NCI-H2081 (cell line): ENCODE measurements around the gene AFDN.
"Not testable (repeated sequence)": the region's sequence is repeated elsewhere in the genome, so short reads cannot be mapped to it uniquely, and the experiment has no call there.

Experiments
- DNase-seq, 2 experiments: peaks; one replicate each; lab custom pipeline; 2025; lab: John Stamatoyannopoulos, UW

AFDN gene

GRCh38 chr6:168000198-168001028 lies 173.7 kb downstream of the AFDN start:
- no peak for DNase-seq

- DNase-seq, result no peak
Measured at GRCh38 chr6:168001029-168001332, 174.3 kb downstream of the AFDN start.

DNA sequence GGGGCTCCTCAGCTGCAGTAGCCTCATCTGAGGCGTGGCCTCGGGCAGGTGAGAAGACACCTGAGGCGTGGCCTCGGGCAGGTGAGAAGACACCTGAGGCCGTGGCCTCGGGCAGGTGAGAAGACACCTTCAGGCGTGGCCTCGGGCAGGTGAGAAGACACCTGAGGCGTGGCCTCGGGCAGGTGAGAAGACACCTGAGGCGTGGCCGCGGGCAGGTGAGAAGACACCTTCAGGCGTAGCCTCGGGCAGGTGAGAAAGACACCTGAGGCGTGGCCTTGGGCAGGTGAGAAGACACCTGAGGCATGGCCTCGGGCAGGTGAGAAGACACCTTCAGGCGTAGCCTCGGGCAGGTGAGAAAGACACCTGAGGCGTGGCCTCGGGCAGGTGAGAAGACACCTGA lies 174.8 kb downstream of the AFDN start:
- DNase-seq, result not testable (repeated sequence)

GRCh38 chr6:168002804-168003203 lies 176.1 kb downstream of the AFDN start:
- no peak for DNase-seq

- DNase-seq, result no peak
Measured at GRCh38 chr6:168004023-168004422, 177.3 kb downstream of the AFDN start.

DNA sequence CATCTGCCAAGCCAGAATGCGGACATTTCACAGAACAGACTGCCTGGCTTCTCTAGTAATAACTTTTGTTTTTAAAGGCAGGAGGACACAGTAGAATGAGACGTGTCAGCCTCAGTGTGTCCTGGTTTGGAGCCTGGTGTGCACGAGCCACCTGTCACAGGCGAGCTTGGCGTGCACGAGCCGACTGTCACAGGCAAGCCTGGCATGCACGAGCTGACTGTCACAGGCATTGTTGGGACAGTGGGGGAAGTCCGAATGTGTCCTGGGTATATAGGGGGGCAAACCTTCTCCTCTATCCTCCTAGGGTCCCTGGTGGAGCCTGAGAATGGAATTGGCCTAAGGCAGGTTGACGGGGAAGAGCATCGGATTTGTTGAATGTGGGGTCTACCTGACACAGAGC lies 178.2 kb downstream of the AFDN start:
- no peak for DNase-seq

- DNase-seq, result no peak
Measured at GRCh38 chr6:168005796-168006195, 179.1 kb downstream of the AFDN start.

GRCh38 chr6:168007592-168008338 lies 181.1 kb downstream of the AFDN start:
- DNase-seq, result no peak

- no peak for DNase-seq
Measured at GRCh38 chr6:168009331-168009730, 182.6 kb downstream of the AFDN start.

GRCh38 chr6:168011291-168011690 lies 184.6 kb downstream of the AFDN start:
- no peak for DNase-seq

DNA sequence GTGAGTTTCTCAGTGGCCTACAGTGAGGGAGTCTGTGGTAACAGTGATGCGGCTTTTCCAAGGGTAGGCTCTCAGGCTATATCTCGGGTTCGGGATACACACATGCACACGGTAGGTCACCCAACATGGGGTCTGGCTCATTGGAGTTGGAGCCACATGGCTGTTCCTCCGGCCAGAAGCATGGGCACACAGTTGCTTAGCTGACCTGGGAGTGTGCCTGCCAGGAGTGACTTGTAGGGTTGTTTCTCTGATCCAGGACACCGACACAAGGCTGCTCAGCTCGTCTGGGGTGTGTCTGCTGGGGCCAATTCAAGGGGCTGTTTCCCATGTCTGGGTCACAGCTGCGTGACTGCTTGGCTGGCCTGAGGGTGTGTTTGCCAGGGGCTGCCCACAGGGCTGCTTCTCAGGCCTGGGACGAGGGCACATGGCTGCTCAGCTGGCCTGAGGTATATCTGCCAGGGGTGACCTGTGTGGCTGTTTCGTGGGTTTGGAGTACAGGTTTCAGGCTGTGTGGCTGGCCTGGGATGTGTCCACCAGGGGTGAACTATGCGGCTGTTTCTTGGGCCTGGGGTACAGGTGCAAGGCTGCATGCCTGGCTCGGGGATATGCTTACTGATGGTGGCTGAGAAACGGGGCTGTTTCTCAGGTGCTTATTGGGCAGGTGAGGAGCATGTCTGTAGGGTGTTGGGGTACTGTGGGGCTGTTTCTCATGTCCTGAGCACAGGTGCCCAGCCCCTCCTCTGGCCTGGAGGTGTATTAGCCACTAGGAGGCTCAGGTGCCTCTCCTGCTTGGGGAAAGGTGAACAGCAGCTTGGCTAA lies 185.9 kb downstream of the AFDN start:
- no peak for DNase-seq

DNA sequence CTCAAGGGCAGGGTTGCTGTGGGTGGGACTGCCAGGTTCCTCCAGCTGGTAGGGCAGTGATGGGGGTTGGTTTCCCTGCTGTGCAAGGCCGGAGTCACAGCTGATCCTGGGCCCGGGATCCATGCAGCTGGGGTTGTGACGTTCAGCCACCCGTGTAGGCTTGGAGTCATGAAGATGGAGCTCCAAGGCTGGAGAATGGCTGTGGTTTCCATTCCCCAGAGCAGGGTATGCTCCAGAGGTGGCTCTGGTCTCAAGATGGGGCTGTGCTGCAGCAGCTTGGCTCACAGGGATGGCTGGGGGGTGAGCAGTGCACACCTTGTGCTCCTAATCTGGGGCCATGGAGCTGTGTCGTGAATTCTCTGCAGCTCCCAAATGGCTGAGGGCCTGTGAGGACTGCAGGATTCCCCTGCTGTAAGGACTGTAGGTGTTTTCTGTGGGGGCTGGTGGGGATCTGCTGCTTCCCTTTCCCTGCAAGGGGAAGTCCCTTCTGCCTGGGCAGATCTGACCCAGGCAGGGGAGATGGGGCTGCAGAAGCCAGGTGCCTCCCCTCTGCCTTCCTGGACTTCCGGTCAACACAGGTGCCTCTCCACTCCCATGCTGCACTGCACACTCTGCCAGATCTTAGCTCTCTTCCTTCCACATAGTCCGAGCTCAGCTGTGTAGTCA lies 186.7 kb downstream of the AFDN start:
- DNase-seq, result no peak

DNA sequence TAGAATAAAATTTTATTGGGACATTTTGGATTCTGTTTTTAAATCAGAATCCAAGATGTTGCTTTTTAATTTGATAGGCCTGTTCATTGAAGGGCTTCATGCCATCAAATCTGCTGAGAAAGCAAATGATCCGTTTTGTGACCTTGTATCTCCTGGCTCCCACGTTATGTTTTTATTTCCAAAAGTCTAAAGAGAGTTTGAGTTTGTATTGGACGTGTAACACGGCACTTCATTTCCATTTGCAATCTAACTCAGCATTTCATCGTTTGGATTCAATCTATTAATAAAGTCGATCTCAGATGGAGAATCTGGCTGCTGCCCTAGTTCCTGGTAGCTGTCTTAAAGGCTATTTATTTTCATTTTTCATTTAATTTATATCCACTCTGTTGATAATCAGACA lies 187.7 kb downstream of the AFDN start:
- DNase-seq, result no peak

DNA sequence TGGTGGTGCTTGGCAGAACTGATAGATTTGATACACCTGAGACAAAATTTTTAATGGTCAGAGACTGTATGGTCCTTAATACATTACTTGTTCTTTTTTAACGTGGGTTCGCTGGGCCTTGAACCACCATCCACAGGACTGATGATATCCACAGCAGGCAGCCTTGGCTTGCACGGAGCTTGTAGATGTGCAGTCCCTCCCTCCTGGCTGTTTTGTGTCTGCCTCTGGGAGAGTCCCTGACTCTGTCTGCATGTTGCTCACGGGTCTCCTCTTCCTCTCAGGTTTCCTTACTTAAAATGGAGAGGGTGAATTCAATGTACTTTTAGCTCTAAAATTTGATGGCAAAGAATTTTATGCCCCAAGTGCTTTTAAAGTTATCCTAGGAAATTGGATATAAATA lies 188.3 kb downstream of the AFDN start:
- no peak for DNase-seq

DNA sequence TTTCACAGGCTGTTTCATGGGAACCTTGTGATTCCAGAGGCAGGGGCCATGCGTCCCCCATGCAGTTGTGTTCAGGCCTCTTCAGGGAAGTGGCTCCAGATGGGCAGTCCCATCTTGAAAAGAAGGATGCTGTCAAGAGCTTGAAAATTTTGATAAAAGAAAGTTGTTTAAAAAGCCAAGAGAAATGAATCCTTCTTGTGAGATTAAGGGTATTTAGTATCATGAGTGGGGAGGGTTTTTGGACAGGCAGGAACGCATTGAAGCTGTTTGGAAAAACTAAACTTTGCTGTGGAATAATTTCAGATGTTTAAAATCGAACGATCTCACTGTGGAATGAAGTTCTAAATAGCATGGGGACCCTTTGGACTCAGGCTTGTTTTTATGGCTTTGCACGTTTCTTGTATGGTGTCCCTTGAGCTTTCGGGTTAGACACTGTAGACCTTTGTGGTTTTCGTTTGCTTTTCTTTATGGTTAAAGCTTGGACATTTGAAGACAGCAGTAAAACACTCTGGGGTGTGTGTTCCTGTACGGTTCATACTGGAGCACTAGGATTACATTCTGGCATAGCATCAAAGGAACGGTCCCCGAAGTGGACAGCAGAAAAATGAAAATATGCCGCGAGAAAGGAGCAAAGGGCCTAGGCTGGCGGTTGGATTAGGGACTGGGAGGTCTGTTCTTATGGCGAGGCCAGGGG lies 188.9 kb downstream of the AFDN start:
- DNase-seq, result no peak

- no peak for DNase-seq
Measured at GRCh38 chr6:168016176-168016620, 189.5 kb downstream of the AFDN start.

DNA sequence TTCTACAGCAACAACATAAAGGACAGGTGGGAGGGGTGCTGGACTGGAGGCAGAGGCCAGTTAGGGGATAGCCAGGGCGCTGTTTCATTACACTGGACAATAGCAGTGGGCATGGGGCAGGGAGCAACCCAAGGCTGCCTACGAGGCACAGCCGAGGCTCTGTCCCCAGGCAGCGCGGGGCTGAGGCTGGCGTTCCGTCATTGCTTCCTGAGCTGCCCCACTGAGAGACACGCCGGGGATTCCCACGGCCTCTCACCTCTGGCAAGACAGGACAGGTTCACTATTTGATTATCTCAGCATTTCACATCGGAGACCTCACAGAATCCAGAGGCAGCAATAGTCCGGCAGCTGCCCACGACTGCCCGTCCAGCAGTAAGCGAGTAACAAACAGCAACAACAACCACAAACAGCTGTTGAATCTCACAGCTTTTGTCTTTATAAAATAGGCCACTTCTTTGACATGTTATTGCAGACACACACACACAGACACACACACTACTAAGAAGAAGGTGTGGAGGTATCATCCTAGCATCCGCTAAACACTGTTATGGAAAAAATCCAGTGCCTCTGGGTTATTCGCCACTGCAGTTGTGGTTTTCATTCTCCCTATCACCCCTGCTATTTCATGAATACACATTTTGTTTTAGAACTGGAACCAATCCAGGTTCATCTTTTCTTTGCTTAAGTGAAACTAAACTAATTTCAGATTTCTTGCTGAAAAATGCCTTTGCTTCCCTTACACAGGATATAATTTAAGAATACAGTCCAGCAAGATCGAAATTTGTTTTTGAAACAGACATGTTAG lies 190.2 kb downstream of the AFDN start:
- DNase-seq, result no peak

DNA sequence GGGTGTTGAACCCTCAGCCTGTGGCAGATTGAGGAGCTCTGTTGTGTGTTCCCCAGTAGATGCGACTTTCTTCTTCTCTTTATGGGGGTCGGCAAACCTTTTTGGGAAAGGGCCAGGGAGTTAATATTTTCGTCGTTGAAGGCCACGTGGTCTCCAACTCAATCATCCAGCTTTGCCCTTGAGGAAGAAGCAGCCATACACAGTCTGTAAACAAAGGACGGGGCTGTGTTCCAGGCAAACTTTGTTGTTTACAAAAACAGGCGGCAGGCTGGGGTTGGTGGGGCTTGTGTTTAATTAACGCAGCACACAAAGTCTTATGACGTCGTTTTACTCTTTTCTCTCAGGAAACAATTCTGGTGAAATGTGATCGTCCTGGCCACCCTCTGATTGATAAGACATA lies 190.9 kb downstream of the AFDN start:
- no peak for DNase-seq

- no peak for DNase-seq
Measured at GRCh38 chr6:168018664-168019063, 192.0 kb downstream of the AFDN start.

GRCh38 chr6:168020242-168020641 lies 193.5 kb downstream of the AFDN start:
- DNase-seq, result no peak

DNA sequence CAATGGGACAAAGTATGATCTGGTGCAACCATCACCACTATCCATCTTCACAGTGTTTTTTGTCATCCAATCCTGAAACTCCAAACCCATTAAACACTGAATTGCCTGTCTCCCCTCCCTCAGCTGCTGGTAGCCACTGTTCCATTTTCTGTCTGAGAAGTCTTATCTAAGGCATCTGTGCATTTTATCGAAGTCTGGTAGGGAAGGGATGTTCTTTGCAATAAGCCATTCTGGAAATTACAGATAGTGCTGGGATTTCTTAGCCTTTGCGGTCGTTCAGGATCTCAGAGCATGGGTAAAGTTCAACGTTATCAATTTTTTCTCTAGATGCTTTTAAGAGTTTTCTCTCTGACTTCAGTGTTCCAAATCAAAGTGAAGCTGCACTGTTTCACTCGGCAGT lies 194.9 kb downstream of the AFDN start:
- no peak for DNase-seq
